Adrenal gland (tissue), 12 donors: ENCODE data around the gene CEL. TPM values are rescaled to one million over a fixed set of nuclear protein-coding genes. Genes with fewer than 3 reads are reported as not detected.

Source experiments
- DNase-seq, 7 donors: peaks; one replicate each; pipeline ENCODE4 v3.0.0-alpha.2; 2019 to 2020
- H3K27ac ChIP-seq, 5 donors: fragments of 200-600 bp; sonication (generic) in 4 of 5; 1 replicate in 3 of 5; 2 replicates in 2 of 5; pipeline versions ENCODE4 v1.5.1 to v1.8.0; 2016 to 2020; ENCODE audit warnings: mild to moderate bottlenecking in 1 of 5
- H3K27me3 ChIP-seq: fragments of 200-600 bp; 2 replicates; pipeline ENCODE4 v1.8.0; 2021
- H3K36me3 ChIP-seq, 2 donors: fragments of 200-600 bp; replicated peaks in 1 of 2; 1 replicate in 1 of 2; 2 replicates in 1 of 2; pipeline versions ENCODE4 v1.5.1 to v1.8.0; 2018 to 2022
- H3K4me1 ChIP-seq, 2 donors: fragments of 200-600 bp; replicated peaks in 1 of 2; 1 replicate in 1 of 2; 2 replicates in 1 of 2; pipeline versions ENCODE4 v1.5.1 to v1.8.0; 2018 to 2021
- H3K4me3 ChIP-seq, 4 donors: fragments of 200-600 bp; sonication (generic) in 3 of 4; one replicate each; pipeline ENCODE4 v1.5.1; 2016 to 2018
- H3K9me3 ChIP-seq, 3 donors: fragments of 200-600 bp; sonication (generic) in 1 of 3; replicated peaks in 1 of 3; 1 replicate in 2 of 3; 2 replicates in 1 of 3; pipeline versions ENCODE4 v1.5.1 to v1.8.0; 2016 to 2021
- POLR2A ChIP-seq, 2 donors: fragments of 450-650 bp; IDR thresholded peaks; one replicate each; pipeline ENCODE4 v1.6.1; 2017; ENCODE audit warnings: antibody characterized with exemption in 2 of 2, mild to moderate bottlenecking in 2 of 2, moderate library complexity in 1 of 2
- WGBS, 4 donors: extraction: QIAGEN DNeasy Blood & Tissue Kit in 2 of 4; methylation state at CpG; one replicate each; pipeline versions ENCODE4 v1.1.5 to v1.1.7; 2013 to 2017; 5-methylcytosine and 5-hydroxymethylcytosine counted together
- intact Hi-C, 2 donors: fragments of 100-400 bp; cut with DNase I; formaldehyde crosslinking; loops; one replicate each; pipeline versions ENCODE4 v1.14.1 to v1.15.0; 2022 to 2023
- polyA plus RNA-seq, 3 donors: library from polyadenylated mRNA; stranded (reverse); fragments of 200-250 nt in 2 of 3; fragments of 350-450 nt in 1 of 3; fragmentation: Illumina TruSeq in 1 of 3; extraction: RNeasy Lipid Tissue Mini Kit (QIAGEN cat#74804) in 1 of 3; gene quantifications; one replicate each; pipeline ENCODE4 v1.2.3, GENCODE V29; 2013 to 2014
- total RNA-seq, 9 donors: library from RNA; depleted of rRNA in 4 of 9; stranded (reverse); fragments of >200 nt in 4 of 9; fragments of 120-200 nt in 1 of 9; fragmentation: NEBNext Ultra II Directional in 1 of 9; extraction: Animal tissue kit (Norgen Biotek cat#: 25700) in 1 of 9; gene quantifications; one replicate each; pipeline versions ENCODE4 v1.1.0 to v1.2.4, GENCODE V29; 2013 to 2023
- TF ChIP-seq, protein P1 (sequence below), 6 experiments: fragments of 450-650 bp in 4 of 6; fragments of 200-600 bp in 2 of 6; sonication (generic) in 1 of 6; IDR thresholded peaks; 1 replicate in 5 of 6; 2 replicates in 1 of 6; pipeline versions ENCODE4 v1.5.1 to v1.8.0; 2016 to 2021; ENCODE audit warnings: antibody characterized with exemption in 6 of 6, mild to moderate bottlenecking in 2 of 6, moderate library complexity in 1 of 6
- donor health status: healthy with polysubstance abuse.
- donor health status: Bipolar disorder and iron deficiency.
- donor health status: DM: yes; HTN: yes; CAD: no.
- donor health status: DM: no; HTN: no; CAD: no.
- donor health status: DM: no; HTN: no; CAD: no.
- donor health status: DM: yes; HTN: yes; CAD: no.

Gene CEL
- total and polyA plus RNA-seq, 12 donors = 0.27 to 6.1 (median 2.1) TPM; not detected in 1

DNA sequence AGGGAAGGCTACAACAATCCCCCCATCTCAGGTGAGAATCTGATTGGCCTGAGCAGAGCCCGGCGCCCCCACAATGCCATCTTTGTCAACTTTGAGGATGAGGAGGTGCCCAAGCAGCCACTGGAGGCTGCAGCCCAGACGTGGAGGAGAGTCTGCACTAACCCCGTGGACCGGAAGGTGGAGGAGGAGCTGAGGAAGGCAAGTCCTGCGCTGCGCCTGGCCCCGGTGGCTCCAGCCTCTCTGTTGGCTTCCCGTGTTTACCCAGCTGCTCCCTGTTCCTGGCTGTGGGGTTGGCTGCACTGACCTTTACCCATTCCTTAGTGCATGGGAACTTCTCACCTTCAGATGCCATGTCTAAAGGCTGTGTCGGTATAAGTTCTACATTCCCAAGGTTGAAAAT lies 11.0 kb upstream of the CEL start:
- peaks cover 0 to 83% of the 10 kb centered on the region in 2 donors for H3K36me3 ChIP-seq
- intact Hi-C loops = no loop called here

DNA sequence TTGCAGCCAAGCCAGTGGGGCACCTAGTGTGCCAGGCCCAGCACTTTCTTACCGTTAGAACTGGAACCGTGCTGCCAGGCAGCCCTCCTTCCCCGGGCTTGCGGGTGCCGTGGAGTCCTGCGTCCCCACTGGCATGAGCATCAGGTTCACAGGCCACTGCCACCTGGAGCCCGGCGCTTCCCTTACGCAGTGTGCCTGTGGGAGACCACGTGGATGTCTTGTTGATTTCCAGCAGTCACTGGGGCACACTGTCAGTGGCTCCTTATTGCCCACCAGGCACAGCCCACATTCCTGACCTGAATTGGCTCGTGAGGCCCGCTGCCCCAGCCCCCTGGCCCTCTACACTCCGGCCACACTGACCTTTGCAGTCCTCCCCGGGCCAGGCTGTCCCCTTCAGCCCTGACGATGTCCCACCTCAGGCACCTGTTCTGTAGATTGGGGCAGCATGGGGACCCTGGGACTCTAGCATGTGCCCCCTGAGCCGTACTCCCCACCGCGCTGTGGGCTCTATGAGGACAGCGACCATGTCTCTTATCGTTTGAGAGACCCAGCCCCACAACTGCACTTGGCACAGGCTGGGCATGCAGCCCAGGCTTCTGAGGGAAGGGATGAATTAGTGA lies 10.4 kb upstream of the CEL start:
- DNase-seq = no peak
- Histone ChIP-seq H3K36me3 (peaks cover 0 to 83% of the 10 kb centered on the region in 2 donors), H3K27ac (no peak overlapping the region), H3K4me1 (no peaks in the 10 kb centered on the region), H3K9me3 (no peaks in the 10 kb centered on the region), H3K4me3 (no peak overlapping the region), H3K27me3 (no peaks in the 10 kb centered on the region)
- intact Hi-C loops = no loop called here
- 88 to 92% (median 92%) methylated on average over 13 to 20 of the region's 20 CpGs for WGBS, 4 donors
- TF ChIP-seq POLR2A (IDR thresholded peaks at IDR 0.05) = no peak
- TF ChIP-seq, protein P1, sequence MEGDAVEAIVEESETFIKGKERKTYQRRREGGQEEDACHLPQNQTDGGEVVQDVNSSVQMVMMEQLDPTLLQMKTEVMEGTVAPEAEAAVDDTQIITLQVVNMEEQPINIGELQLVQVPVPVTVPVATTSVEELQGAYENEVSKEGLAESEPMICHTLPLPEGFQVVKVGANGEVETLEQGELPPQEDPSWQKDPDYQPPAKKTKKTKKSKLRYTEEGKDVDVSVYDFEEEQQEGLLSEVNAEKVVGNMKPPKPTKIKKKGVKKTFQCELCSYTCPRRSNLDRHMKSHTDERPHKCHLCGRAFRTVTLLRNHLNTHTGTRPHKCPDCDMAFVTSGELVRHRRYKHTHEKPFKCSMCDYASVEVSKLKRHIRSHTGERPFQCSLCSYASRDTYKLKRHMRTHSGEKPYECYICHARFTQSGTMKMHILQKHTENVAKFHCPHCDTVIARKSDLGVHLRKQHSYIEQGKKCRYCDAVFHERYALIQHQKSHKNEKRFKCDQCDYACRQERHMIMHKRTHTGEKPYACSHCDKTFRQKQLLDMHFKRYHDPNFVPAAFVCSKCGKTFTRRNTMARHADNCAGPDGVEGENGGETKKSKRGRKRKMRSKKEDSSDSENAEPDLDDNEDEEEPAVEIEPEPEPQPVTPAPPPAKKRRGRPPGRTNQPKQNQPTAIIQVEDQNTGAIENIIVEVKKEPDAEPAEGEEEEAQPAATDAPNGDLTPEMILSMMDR (IDR thresholded peaks at IDR 0.05) = no peak

More for the DNA sequence above, 11.0 kb upstream of the CEL start:
- Histone ChIP-seq H3K9me3 (no peaks in the 10 kb centered on the region), H3K27me3 (no peaks in the 10 kb centered on the region), H3K4me3 (no peak overlapping the region), H3K27ac (no peak overlapping the region), H3K4me1 (no peaks in the 10 kb centered on the region)
- WGBS, 4 donors = 81 to 95% (median 90%) methylated on average over 8 to 10 of the region's 10 CpGs
- TF ChIP-seq, protein P1 (IDR thresholded peaks at IDR 0.05) = no peak
- TF ChIP-seq POLR2A (IDR thresholded peaks at IDR 0.05) = no peak
- DNase-seq = no peak

DNA sequence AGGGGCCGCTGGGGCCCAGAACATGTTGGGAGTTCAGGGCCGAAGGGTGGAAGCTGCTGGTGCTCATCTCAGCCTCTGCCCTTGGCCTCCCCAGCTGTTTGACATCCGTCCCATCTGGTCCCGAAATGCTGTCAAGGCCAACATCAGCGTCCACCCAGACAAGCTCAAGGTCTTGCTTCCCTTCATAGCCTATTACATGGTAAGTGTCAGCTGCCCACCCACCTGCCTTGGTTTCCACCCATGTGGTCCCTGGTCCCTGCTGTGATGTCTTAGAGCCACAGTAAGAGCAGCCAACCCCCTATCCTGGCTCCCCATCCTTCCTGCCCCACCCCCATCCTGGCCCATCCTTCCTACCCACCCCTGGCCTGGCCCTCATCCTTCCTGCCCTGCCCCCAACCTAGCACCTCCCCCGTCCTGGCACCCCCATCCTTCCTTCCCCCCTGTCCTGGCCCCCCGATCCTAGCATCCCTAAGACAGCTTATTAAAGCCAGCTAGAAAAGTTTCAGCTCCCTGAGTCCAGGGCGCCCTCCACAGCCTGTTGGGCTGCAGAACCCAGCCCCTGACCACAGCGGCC lies 9.7 kb upstream of the CEL start:
- Histone ChIP-seq H3K36me3 (peaks cover 0 to 83% of the 10 kb centered on the region in 2 donors), H3K27ac (no peak overlapping the region), H3K27me3 (no peaks in the 10 kb centered on the region), H3K4me3 (no peak overlapping the region), H3K9me3 (no peaks in the 10 kb centered on the region), H3K4me1 (no peaks in the 10 kb centered on the region)
- DNase-seq = no peak
- WGBS, 4 donors = 56 to 89% (median 69%) methylated on average over 3 to 9 of the region's 9 CpGs
- intact Hi-C loops = no loop called here
- TF ChIP-seq, protein P1 (IDR thresholded peaks at IDR 0.05) = no peak
- no peak for TF ChIP-seq POLR2A (IDR thresholded peaks at IDR 0.05)

DNA sequence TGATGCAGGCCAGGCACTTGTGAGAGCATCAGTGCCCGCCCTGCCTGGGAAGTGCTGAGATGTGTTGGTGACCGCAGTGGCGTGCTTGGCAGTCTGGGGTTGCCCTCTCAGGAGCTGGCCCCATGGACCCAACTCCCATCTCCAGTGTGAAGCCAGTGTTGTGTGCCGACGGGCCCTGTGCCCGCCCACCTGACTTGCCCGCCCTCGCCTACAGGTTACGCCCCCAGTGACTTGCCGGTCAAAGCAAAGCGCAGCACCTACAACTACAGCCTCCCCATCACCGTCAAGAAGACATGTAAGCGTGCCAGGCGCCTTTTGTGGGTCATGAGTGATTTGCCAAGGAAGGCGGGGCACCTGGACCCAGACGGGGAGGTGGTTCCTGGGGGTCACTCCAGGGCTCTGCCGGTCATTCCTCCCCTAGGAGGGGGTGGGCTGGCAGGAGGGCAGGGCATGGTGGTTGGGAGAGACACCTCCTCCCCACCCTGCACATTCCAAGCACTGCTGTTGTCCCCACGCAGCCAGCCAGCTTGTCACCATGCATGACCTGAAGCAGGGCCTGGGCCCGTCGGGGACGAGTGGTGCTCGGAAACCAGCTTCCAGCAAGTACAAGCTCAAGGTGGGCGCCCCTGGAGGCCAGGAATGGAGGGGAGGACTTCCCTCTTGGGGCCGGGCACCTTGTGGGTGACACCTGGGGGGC lies 7.4 kb upstream of the CEL start:
- 93 to 95% (median 94%) methylated on average over 12 to 24 of the region's 24 CpGs for WGBS, 4 donors
- H3K9me3 ChIP-seq = no peaks in the 10 kb centered on the region
- H3K4me1 ChIP-seq = no peaks in the 10 kb centered on the region
- intact Hi-C loops = no loop called here
- TF ChIP-seq, protein P1 (IDR thresholded peaks at IDR 0.05) = no peak
- no peak for DNase-seq
- no peaks in the 10 kb centered on the region for H3K27me3 ChIP-seq
- no peak overlapping the region for H3K4me3 ChIP-seq
- H3K36me3 ChIP-seq = peaks cover 0 to 80% of the 10 kb centered on the region in 2 donors
- no peak overlapping the region for H3K27ac ChIP-seq
